Endothelial cell of umbilical vein (primary cell): Measurements from ENCODE around the gene ZDHHC11. TPM values are rescaled to one million over a fixed set of nuclear protein-coding genes. Genes with fewer than 3 reads are reported as not detected.

Experiments
- BruUV-seq: library from RNA; stranded (reverse); fragments of 400-500 nt; replicated peaks from 2 replicates; lab custom pipeline; 2021; lab: Mats Ljungman, UMichigan
- CTCF ChIA-PET: fragments of 300-600, 350-600 bp; sonication (Branson Sonifier 250); formaldehyde crosslinking; loops from one replicate; lab custom pipeline; 2021; ENCODE audit warnings: antibody characterized with exemption, inconsistent platforms; lab: Charles Lee
- POLR2A ChIA-PET: fragments of 300-600, 350-600 bp; sonication (Branson Sonifier 250); formaldehyde crosslinking; loops from one replicate; lab custom pipeline; 2021; ENCODE audit warnings: antibody characterized with exemption, inconsistent platforms; lab: Charles Lee
- DNase-seq: peaks from one replicate; pipeline ENCODE4 v3.0.0-alpha.2; 2011; ENCODE audit warnings: low read depth, low spot score
- FAIRE-seq: peaks from 2 replicates; lab custom pipeline; 2011; peaks lifted over from hg19 to GRCh38; lab: Jason Lieb, UNC
- H2AFZ ChIP-seq: 2 replicates; pipeline ENCODE4 v1.6.0; 2012; ENCODE audit warnings: low read depth, low read length, control low read depth, inconsistent platforms
- H3K27ac ChIP-seq: 2 replicates; pipeline ENCODE4 v1.5.1; 2011; ENCODE audit warnings: low read depth, mild to moderate bottlenecking, control low read depth, low read length, moderate library complexity; ENCODE audit not compliant: insufficient read depth
- H3K27me3 ChIP-seq, 2 experiments: 2 replicates each; pipeline versions ENCODE4 v1.6.0 to v1.6.1; 2011; ENCODE audit warnings: low read length in 2 of 2, mixed read lengths in 1 of 2; ENCODE audit not compliant: control insufficient read depth in 2 of 2, insufficient read depth in 2 of 2
- H3K36me3 ChIP-seq, 2 experiments: 2 replicates in 1 of 2; 3 replicates in 1 of 2; pipeline ENCODE4 v1.5.1; 2011; ENCODE audit warnings: low read length in 2 of 2, mild to moderate bottlenecking in 1 of 2, moderate library complexity in 1 of 2; ENCODE audit not compliant: control insufficient read depth in 2 of 2, insufficient read depth in 2 of 2; ENCODE audit errors: extremely low read depth in 1 of 2
- H3K4me1 ChIP-seq: 3 replicates; pipeline ENCODE4 v1.5.1; 2011; ENCODE audit warnings: mild to moderate bottlenecking, low read length; ENCODE audit not compliant: control insufficient read depth, insufficient read depth; ENCODE audit errors: extremely low read depth
- H3K4me2 ChIP-seq: 2 replicates; pipeline ENCODE4 v1.6.1; 2011; ENCODE audit warnings: low read length, control low read depth, mixed read lengths; ENCODE audit not compliant: insufficient read depth
- H3K4me3 ChIP-seq, 3 experiments: fragments of 200-600 bp in 1 of 3; sonication (generic), shearing (Covaris generic) in 1 of 3; replicated peaks in 1 of 3; 2 replicates each; pipeline ENCODE4 v1.5.1; 2011 to 2016; ENCODE audit warnings: control low read depth in 3 of 3, low read length in 3 of 3, mild to moderate bottlenecking in 2 of 3, inconsistent platforms in 1 of 3, low read depth in 1 of 3, moderate library complexity in 1 of 3; ENCODE audit not compliant: insufficient read depth in 1 of 3
- H3K79me2 ChIP-seq: 2 replicates; pipeline ENCODE4 v1.6.0; 2012; ENCODE audit warnings: low read length, inconsistent platforms; ENCODE audit not compliant: control insufficient read depth, insufficient read depth
- H3K9ac ChIP-seq: replicated peaks from 2 replicates; pipeline ENCODE3; 2011; ENCODE audit warnings: low read length, control low read depth; ENCODE audit not compliant: insufficient read depth; ENCODE audit errors: extremely low read depth
- H3K9me1 ChIP-seq: replicated peaks from 3 replicates; pipeline ENCODE4 v1.6.0; 2011; ENCODE audit warnings: mild to moderate bottlenecking, low read length; ENCODE audit not compliant: control insufficient read depth, insufficient read depth; ENCODE audit errors: extremely low read depth
- H3K9me3 ChIP-seq: replicated peaks from 2 replicates; pipeline ENCODE4 v1.5.1; 2012; ENCODE audit warnings: low read length, inconsistent platforms; ENCODE audit not compliant: control insufficient read depth, insufficient read depth
- H4K20me1 ChIP-seq: replicated peaks from 2 replicates; pipeline ENCODE3; 2011; ENCODE audit warnings: mild to moderate bottlenecking, low read length; ENCODE audit not compliant: control insufficient read depth, insufficient read depth; ENCODE audit errors: extremely low read depth
- CTCF ChIP-seq, 2 donors: IDR thresholded peaks; 1 replicate in 1 of 2; 2 replicates in 1 of 2; pipeline ENCODE4 v1.5.1; 2011; ENCODE audit warnings: low read length in 2 of 2, mild to moderate bottlenecking in 2 of 2, moderate library complexity in 2 of 2, control low read depth in 1 of 2, inconsistent platforms in 1 of 2, low read depth in 1 of 2; ENCODE audit not compliant: insufficient read depth in 1 of 2; ENCODE audit errors: extremely low read depth in 1 of 2
- JUN ChIP-seq: IDR thresholded peaks from 2 replicates; pipeline ENCODE4 v1.6.1; 2011; ENCODE audit warnings: borderline replicate concordance, low read depth; ENCODE audit not compliant: insufficient read length, insufficient read depth
- POLR2A ChIP-seq: IDR thresholded peaks from 2 replicates; pipeline ENCODE4 v1.6.1; 2012; ENCODE audit warnings: low read depth, mild to moderate bottlenecking, control low read depth, low read length
- dilution Hi-C: fragments of 300-500 bp; cut with MboI; formaldehyde crosslinking; loops from one replicate; pipeline ENCODE4 v1.15.0; 2019; ENCODE audit warnings: low sequenced_read_pairs; ENCODE audit not compliant: extremely low pct_ligation_motif_present
- intact Hi-C: fragments of 100-400 bp; cut with micrococcal nuclease; formaldehyde crosslinking; loops from one replicate; pipeline ENCODE4 v1.10.0; 2022
- polyA plus RNA-seq, 4 experiments: library from polyadenylated mRNA; depleted of rRNA in 3 of 4; stranded (reverse) in 3 of 4; unstranded in 1 of 4; fragments of >200 nt; gene quantifications; 2 replicates each; pipeline versions ENCODE4 v1.2.1 to v1.2.3, GENCODE V29; 2011 to 2012; ENCODE audit warnings: missing spikeins in 1 of 4
- total RNA-seq: library from RNA; stranded (reverse); gene quantifications from 2 replicates; pipeline ENCODE4 v1.2.3, GENCODE V29; 2021

Gene ZDHHC11
- total and polyA plus RNA-seq, 2 donors (not counting 3 experiments of a cell fraction or from before 2014, with no cell fraction given), result 0.35 to 4.4 TPM

GRCh38 chr5:761854-762710 is 88.7 kb downstream of the ZDHHC11 start:
- no peak overlapping the region for H3K4me2 ChIP-seq
- no peak overlapping the region for H3K4me3 ChIP-seq
- dilution Hi-C loops, result no loop called here
- H3K9me1 ChIP-seq, result no peaks in the 10 kb centered on the region
- H3K79me2 ChIP-seq, result no peaks in the 10 kb centered on the region
- H2AFZ ChIP-seq, result no peak overlapping the region
- H3K27ac ChIP-seq, result no peak overlapping the region
- no peaks in the 10 kb centered on the region for H3K27me3 ChIP-seq
- H3K36me3 ChIP-seq, result no peaks in the 10 kb centered on the region
- ChIA-PET CTCF (interaction anchor here (1.0 kb wide), 1 partner anchor 9 kb away, joined by 3 read pairs; no protein-coding TSS in a partner anchor), POLR2A (no interaction called here)
- BruUV-seq, result no TSS peak
- DNase-seq (no peak), FAIRE-seq (no peak)
- H3K4me1 ChIP-seq, result no peaks in the 10 kb centered on the region
- no peaks in the 10 kb centered on the region for H4K20me1 ChIP-seq
- no peak for TF ChIP-seq JUN
- no peak for TF ChIP-seq CTCF (IDR thresholded peaks at IDR 0.05; ENCODE audit: extremely low read depth in 1 of 2, insufficient read depth in 1 of 2, low read depth in 1 of 2, low read length in 2 of 2)
- TF ChIP-seq POLR2A, result no peak
- H3K9ac ChIP-seq, result no peak overlapping the region
- no peaks in the 10 kb centered on the region for H3K9me3 ChIP-seq
- intact Hi-C loops, result no loop called here
